A673 (cell line): Measurements from ENCODE around the gene POLN.

ENCODE experiments used
- CTCF ChIP-seq: fragments of 300-800, 200-600 bp; sonication (generic); conservative IDR thresholded peaks from 2 replicates; pipeline ENCODE4 v1.5.1; 2017; ENCODE audit warnings: low read depth, mild to moderate bottlenecking, antibody characterized with exemption, low read length, moderate library complexity, mixed read lengths
- EZH2 ChIP-seq: fragments of 200-600 bp; sonication (generic); IDR thresholded peaks from 2 replicates; pipeline ENCODE4 v1.6.1; 2017; ENCODE audit warnings: borderline replicate concordance, low read depth, mild to moderate bottlenecking, mixed read lengths, antibody characterized with exemption, low read length; ENCODE audit not compliant: poor library complexity, severe bottlenecking

- TF ChIP-seq CTCF = no peak
- no peak for TF ChIP-seq EZH2
Observed at GRCh38 chr4:2054217-2054616, 187.7 kb downstream of the POLN start.
